Measurements from ENCODE around the gene ZSCAN5C. TPM values are rescaled to one million over a fixed set of nuclear protein-coding genes. Genes with fewer than 3 reads are reported as not detected.

ZSCAN5C gene
- total and polyA plus RNA-seq, 2 of the 8 experiments (the other 6 are each of a cell fraction or from before 2014, with no cell fraction given): not detected

GRCh38 chr19:56258272-56258671 is 56.2 kb downstream of the ZSCAN5C start (continued):
- TF ChIP-seq RAD21 (IDR thresholded peaks at IDR 0.05 in 1 of 2, conservative IDR thresholded peaks at IDR 0.05 in 1 of 2; ENCODE audit: low read depth in 2 of 2, low read length in 2 of 2): no peak
- no peak for TF ChIP-seq POLR2A (IDR thresholded peaks at IDR 0.05; ENCODE audit: control extremely low read depth in 1 of 2, low read depth in 2 of 2, low read length in 2 of 2)
- TF ChIP-seq KDM5A (IDR thresholded peaks at IDR 0.05; ENCODE audit: low read length): no peak
- TF ChIP-seq ZNF274 (IDR thresholded peaks at IDR 0.05; ENCODE audit: borderline replicate concordance, extremely low read depth, low read length): no peak
- no peak for TF ChIP-seq ASH2L (IDR thresholded peaks at IDR 0.05; ENCODE audit: low read length)
- TF ChIP-seq JUN (IDR thresholded peaks at IDR 0.05; ENCODE audit: low read depth, low read length): no peak

Other genes with a start within 250 kb of the ZSCAN5C start
- gene NLRP5, start 215.5 kb upstream of the ZSCAN5C start, total RNA-seq (2021; fragmentation: NEBNext Ultra II Directional; extraction: Animal tissue kit (Norgen Biotek cat#: 25700)): not detected in 2 replicates
- gene NLRP5, start 215.5 kb upstream of the ZSCAN5C start, polyA plus RNA-seq (2011; rRNA removed): not detected in 2 replicates
- 56.0 and 57.3 TPM in 2 replicates for gene ZNF787, start 81.0 kb upstream of the ZSCAN5C start, total RNA-seq (2021; fragmentation: NEBNext Ultra II Directional; extraction: Animal tissue kit (Norgen Biotek cat#: 25700))
- 19.7 and 37.8 TPM in 2 replicates for gene ZNF787, start 81.0 kb upstream of the ZSCAN5C start, polyA plus RNA-seq (2011; rRNA removed)
- 46.9 and 49.5 TPM in 2 replicates for gene ZNF444, start 61.0 kb upstream of the ZSCAN5C start, total RNA-seq (2021; fragmentation: NEBNext Ultra II Directional; extraction: Animal tissue kit (Norgen Biotek cat#: 25700))
- gene ZNF444, start 61.0 kb upstream of the ZSCAN5C start, polyA plus RNA-seq (2011; rRNA removed): 54.5 and 87.3 TPM in 2 replicates
- not detected in 2 replicates for gene GALP, start 26.3 kb upstream of the ZSCAN5C start, total RNA-seq (2021; fragmentation: NEBNext Ultra II Directional; extraction: Animal tissue kit (Norgen Biotek cat#: 25700))
- gene GALP, start 26.3 kb upstream of the ZSCAN5C start, polyA plus RNA-seq (2011; rRNA removed): 0.14 and 0.19 TPM in 2 replicates
- not detected in 2 replicates for gene ZSCAN5B, start 4.5 kb upstream of the ZSCAN5C start, total RNA-seq (2021; fragmentation: NEBNext Ultra II Directional; extraction: Animal tissue kit (Norgen Biotek cat#: 25700))
- 0.03 TPM in 1 of 2 replicates, not detected in the other for gene ZSCAN5B, start 4.5 kb upstream of the ZSCAN5C start, polyA plus RNA-seq (2011; rRNA removed)
- not detected in 2 replicates for gene EDDM13, start 70.5 kb downstream of the ZSCAN5C start, total RNA-seq (2021; fragmentation: NEBNext Ultra II Directional; extraction: Animal tissue kit (Norgen Biotek cat#: 25700))
- not detected in 2 replicates for gene EDDM13, start 70.5 kb downstream of the ZSCAN5C start, polyA plus RNA-seq (2011; rRNA removed)
- gene ZSCAN5A, start 112.6 kb downstream of the ZSCAN5C start, total RNA-seq (2021; fragmentation: NEBNext Ultra II Directional; extraction: Animal tissue kit (Norgen Biotek cat#: 25700)): 11.0 and 15.0 TPM in 2 replicates
- gene ZSCAN5A, start 112.6 kb downstream of the ZSCAN5C start, polyA plus RNA-seq (2011; rRNA removed): 8.6 and 12.4 TPM in 2 replicates
- gene ZNF582, start 191.3 kb downstream of the ZSCAN5C start, total RNA-seq (2021; fragmentation: NEBNext Ultra II Directional; extraction: Animal tissue kit (Norgen Biotek cat#: 25700)): 3.8 and 5.8 TPM in 2 replicates
- 2.4 and 3.8 TPM in 2 replicates for gene ZNF582, start 191.3 kb downstream of the ZSCAN5C start, polyA plus RNA-seq (2011; rRNA removed)
- 2.6 and 2.8 TPM in 2 replicates for gene ZNF583, start 202.1 kb downstream of the ZSCAN5C start, total RNA-seq (2021; fragmentation: NEBNext Ultra II Directional; extraction: Animal tissue kit (Norgen Biotek cat#: 25700))
- 0.24 and 0.48 TPM in 2 replicates for gene ZNF583, start 202.1 kb downstream of the ZSCAN5C start, polyA plus RNA-seq (2011; rRNA removed)

Measured in H1 (cell line).